Dendritic cell treated with granulocyte-macrophage colony-stimulating factor and Interleukin-4, amounts not matched to agents 40 ng/mL and 50 ng/mL, for 4 days (primary cell): ENCODE results near the gene KRTAP9-1.
"Not testable (repeated sequence)": the region's sequence is repeated elsewhere in the genome, so short reads cannot be mapped to it uniquely, and the experiment has no call there.

Experiments
- H3K27ac Mint-ChIP-seq: one replicate; pipeline ENCODE4 v1.8.0; 2022; ENCODE audit warnings: mild to moderate bottlenecking, mixed read lengths
- H3K27me3 Mint-ChIP-seq: one replicate; pipeline ENCODE4 v1.8.0; 2022; ENCODE audit warnings: mild to moderate bottlenecking, mixed read lengths
- H3K36me3 Mint-ChIP-seq: one replicate; pipeline ENCODE4 v1.8.0; 2022; ENCODE audit warnings: low read depth, mixed read lengths
- H3K4me1 Mint-ChIP-seq: one replicate; pipeline ENCODE4 v1.8.0; 2022; ENCODE audit warnings: low read depth, mixed read lengths
- H3K4me3 Mint-ChIP-seq: one replicate; pipeline ENCODE4 v1.8.0; 2022; ENCODE audit warnings: mild to moderate bottlenecking, moderate library complexity, mixed read lengths
- H3K9me3 Mint-ChIP-seq: one replicate; pipeline ENCODE4 v1.8.0; 2022; ENCODE audit warnings: mixed read lengths
- intact Hi-C: fragments of 100-400 bp; cut with micrococcal nuclease; formaldehyde crosslinking; loops from one replicate; pipeline ENCODE4 v1.15.0; 2022

KRTAP9-1 gene

GRCh38 chr17:41211845-41212466 is 22.3 kb downstream of the KRTAP9-1 start:
- Mint-ChIP-seq H3K4me3 (no peak overlapping the region), H3K27me3 (peaks cover 27% of the 10 kb centered on the region), H3K27ac (no peak overlapping the region), H3K4me1 (no peaks in the 10 kb centered on the region), H3K36me3 (no peaks in the 10 kb centered on the region), H3K9me3 (no peaks in the 10 kb centered on the region)
- intact Hi-C loops, result no loop called here

- Mint-ChIP-seq H3K27ac (no peak overlapping the region), H3K36me3 (no peaks in the 10 kb centered on the region), H3K9me3 (no peaks in the 10 kb centered on the region), H3K27me3 (peaks cover 26% of the 10 kb centered on the region), H3K4me3 (no peak overlapping the region), H3K4me1 (no peaks in the 10 kb centered on the region)
- intact Hi-C loops, result no loop called here
Measured at GRCh38 chr17:41212524-41213169, 23.0 kb downstream of the KRTAP9-1 start.

DNA sequence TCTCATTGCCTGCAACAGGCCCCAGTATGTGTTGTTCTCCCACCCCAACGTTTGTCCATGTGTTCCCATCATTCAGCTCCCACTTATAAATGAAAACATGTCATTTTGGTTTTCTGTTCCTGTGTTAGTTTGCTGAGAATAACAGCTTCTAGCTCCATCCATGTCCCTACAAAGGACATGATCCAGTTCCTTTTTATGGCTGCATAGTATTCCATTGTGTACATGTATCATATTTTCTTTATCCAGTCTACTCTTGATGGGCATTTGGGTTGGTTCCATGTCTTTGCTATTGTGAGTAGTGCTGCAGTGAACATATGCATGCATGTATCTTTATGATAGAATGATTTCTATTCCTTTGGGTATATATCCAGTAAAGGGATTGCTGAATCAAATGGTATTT is 26.0 kb downstream of the KRTAP9-1 start:
- H3K9me3 Mint-ChIP-seq, result peaks cover 10% of the 10 kb centered on the region
- peaks cover 7% of the 10 kb centered on the region for H3K27me3 Mint-ChIP-seq
- no peak overlapping the region for H3K27ac Mint-ChIP-seq
- intact Hi-C loops, result no loop called here
- no peak overlapping the region for H3K4me3 Mint-ChIP-seq
- no peaks in the 10 kb centered on the region for H3K36me3 Mint-ChIP-seq
- H3K4me1 Mint-ChIP-seq, result no peaks in the 10 kb centered on the region

GRCh38 chr17:41223821-41224220 is 34.1 kb downstream of the KRTAP9-1 start:
- Mint-ChIP-seq H3K27ac (no peak overlapping the region), H3K9me3 (peaks cover 10% of the 10 kb centered on the region), H3K4me3 (no peak overlapping the region), H3K27me3 (peaks cover 14% of the 10 kb centered on the region), H3K36me3 (no peaks in the 10 kb centered on the region), H3K4me1 (no peaks in the 10 kb centered on the region)
- intact Hi-C loops, result no loop called here

DNA sequence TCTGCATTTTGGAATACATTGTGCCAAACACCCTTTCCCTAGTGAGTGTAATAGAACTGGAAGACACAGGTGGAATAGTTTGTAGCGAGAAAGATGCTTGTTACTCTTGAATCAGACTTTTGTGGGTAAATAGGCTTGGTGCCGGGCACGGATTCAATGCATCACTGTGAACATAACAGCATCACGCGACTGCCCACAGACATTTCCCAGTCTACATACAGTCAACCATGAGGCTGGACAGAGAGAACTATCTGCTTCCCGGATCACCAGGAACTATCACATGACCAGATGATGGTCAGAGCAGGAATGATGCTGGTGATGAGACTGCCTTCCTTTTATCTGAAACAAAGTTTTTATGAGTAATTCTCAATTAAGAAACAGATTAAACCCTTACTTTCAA is 36.4 kb downstream of the KRTAP9-1 start:
- Mint-ChIP-seq H3K4me1 (no peaks in the 10 kb centered on the region), H3K4me3 (no peak overlapping the region), H3K9me3 (no peaks in the 10 kb centered on the region), H3K27ac (no peak overlapping the region), H3K27me3 (peaks cover 9% of the 10 kb centered on the region), H3K36me3 (no peaks in the 10 kb centered on the region)
- intact Hi-C loops, result no loop called here

DNA sequence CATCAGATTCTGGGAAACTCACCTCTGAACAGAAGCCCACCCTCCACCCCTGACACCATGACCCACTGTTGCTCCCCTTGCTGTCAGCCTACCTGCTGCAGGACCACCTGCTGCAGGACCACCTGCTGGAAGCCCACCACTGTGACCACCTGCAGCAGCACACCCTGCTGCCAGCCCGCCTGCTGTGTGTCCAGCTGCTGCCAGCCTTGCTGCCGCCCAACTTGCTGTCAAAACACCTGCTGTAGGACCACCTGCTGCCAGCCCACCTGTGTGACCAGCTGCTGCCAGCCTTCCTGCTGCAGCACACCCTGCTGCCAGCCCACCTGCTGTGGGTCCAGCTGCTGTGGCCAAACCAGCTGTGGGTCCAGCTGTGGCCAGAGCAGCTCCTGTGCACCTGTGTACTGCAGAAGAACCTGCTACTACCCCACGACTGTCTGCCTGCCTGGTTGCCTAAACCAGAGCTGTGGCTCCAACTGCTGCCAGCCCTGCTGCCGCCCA is 37.0 kb downstream of the KRTAP9-1 start, which contains the start of gene KRTAP9-2:
TSS of gene KRTAP9-2 (plus strand) at position 51 of the 498 bp plus-strand sequence. CDS start at position 58, 7 bp downstream.
- not testable (repeated sequence) for H3K27me3 Mint-ChIP-seq

GRCh38 chr17:41230094-41230493 is 40.4 kb downstream of the KRTAP9-1 start:
- no peaks in the 10 kb centered on the region for H3K4me1 Mint-ChIP-seq
- no peaks in the 10 kb centered on the region for H3K9me3 Mint-ChIP-seq
- H3K27me3 Mint-ChIP-seq, result peaks cover 21% of the 10 kb centered on the region
- no peaks in the 10 kb centered on the region for H3K36me3 Mint-ChIP-seq
- no peak overlapping the region for H3K27ac Mint-ChIP-seq
- H3K4me3 Mint-ChIP-seq, result no peak overlapping the region
- intact Hi-C loops, result no loop called here

More for the DNA sequence above, 37.0 kb downstream of the KRTAP9-1 start, which contains the start of gene KRTAP9-2:
- H3K4me1 Mint-ChIP-seq, intact Hi-C loops, H3K4me3 Mint-ChIP-seq, H3K36me3 Mint-ChIP-seq, H3K9me3 Mint-ChIP-seq, H3K27ac Mint-ChIP-seq: not testable (repeated sequence)

DNA sequence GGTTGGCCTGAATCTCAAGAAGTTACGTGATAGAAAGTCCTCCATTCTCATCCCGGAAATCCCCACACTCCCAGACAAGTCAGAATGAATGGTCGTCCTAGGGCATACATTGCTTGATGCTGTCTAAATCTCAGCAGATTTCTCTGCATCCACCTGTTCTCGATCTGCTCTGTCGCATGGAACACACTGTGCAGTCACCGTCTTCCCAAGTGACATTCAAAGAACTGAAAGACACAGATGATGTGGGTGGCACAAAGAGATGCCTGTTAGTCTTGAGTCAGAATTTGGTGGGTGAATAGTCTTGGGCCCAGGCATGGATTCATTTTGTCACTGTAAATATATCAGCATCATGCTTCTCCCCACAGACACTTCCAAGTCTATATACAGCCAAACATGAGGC is 42.0 kb downstream of the KRTAP9-1 start:
- Mint-ChIP-seq H3K4me3 (no peak overlapping the region), H3K9me3 (no peaks in the 10 kb centered on the region), H3K27ac (no peak overlapping the region), H3K36me3 (no peaks in the 10 kb centered on the region), H3K4me1 (no peaks in the 10 kb centered on the region), H3K27me3 (peaks cover 23% of the 10 kb centered on the region)
- intact Hi-C loops, result no loop called here

DNA sequence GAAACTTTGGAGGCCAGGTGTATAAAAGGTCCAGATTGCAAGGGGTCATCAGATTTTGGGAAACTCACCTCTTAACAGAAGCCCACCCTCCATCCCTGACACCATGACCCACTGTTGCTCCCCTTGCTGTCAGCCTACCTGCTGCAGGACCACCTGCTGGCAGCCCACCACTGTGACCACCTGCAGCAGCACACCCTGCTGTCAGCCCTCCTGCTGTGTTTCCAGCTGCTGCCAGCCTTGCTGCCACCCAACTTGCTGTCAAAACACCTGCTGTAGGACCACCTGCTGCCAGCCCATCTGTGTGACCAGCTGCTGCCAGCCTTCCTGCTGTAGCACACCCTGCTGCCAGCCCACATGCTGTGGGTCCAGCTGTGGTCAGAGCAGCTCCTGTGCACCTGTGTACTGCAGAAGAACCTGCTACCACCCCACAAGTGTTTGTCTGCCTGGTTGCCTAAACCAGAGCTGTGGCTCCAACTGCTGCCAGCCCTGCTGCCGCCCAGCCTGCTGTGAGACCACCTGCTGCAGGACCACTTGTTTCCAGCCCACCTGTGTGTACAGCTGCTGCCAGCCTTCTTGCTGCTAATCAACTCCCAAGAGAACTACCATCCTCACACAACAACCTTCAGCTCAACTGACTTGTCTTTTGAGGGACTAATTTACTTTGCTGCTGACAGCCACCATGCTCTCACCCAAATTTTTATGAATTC is 42.9 kb downstream of the KRTAP9-1 start, which contains the start of gene KRTAP9-3:
TSS of gene KRTAP9-3 (plus strand) at position 51 of the 707 bp plus-strand sequence. CDS start at position 104, 53 bp downstream.
- H3K27me3 Mint-ChIP-seq, result peaks cover 21% of the 10 kb centered on the region
- H3K27ac Mint-ChIP-seq, H3K4me1 Mint-ChIP-seq, H3K36me3 Mint-ChIP-seq, intact Hi-C loops, H3K4me3 Mint-ChIP-seq, H3K9me3 Mint-ChIP-seq: not testable (repeated sequence)

DNA sequence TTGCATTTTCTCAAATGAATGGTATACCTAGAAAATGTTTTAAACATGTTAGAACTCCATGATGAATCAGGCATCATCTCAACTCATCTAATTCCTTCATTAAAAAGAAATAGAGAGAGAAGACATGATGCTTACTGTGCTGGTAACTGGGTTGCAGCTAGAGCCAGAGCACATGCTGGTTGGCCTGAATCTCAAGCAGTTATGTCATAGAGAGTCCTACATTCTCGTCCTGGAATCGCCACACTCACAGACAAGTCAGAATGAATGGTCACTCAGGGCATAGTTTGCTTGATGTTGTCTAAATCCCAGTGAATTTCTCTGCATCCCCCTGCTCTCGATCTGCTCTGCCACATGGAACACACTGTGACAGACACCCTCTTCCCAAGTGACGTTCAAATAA is 47.4 kb downstream of the KRTAP9-1 start:
- H3K4me3 Mint-ChIP-seq, intact Hi-C loops, H3K4me1 Mint-ChIP-seq, H3K36me3 Mint-ChIP-seq, H3K27ac Mint-ChIP-seq, H3K9me3 Mint-ChIP-seq: not testable (repeated sequence)
- H3K27me3 Mint-ChIP-seq, result peaks cover 21% of the 10 kb centered on the region

- H3K27ac Mint-ChIP-seq, H3K36me3 Mint-ChIP-seq, H3K4me1 Mint-ChIP-seq, H3K4me3 Mint-ChIP-seq, intact Hi-C loops, H3K9me3 Mint-ChIP-seq: not testable (repeated sequence)
- peaks cover 17% of the 10 kb centered on the region for H3K27me3 Mint-ChIP-seq
Measured at GRCh38 chr17:41237949-41238437, 48.3 kb downstream of the KRTAP9-1 start, which contains the start of gene KRTAP9-8. Gene KRTAP9-8, plus strand, starts transcription at chr17:41237999. Its CDS starts 53 bp downstream, at chr17:41238052.
